GM12878 (cell line): ENCODE data around the gene DHRS7B.

Experiments
- HCFC1 ChIP-seq: fragments of 150-350 bp; IDR thresholded peaks from 2 replicates; pipeline ENCODE4 v1.6.1; 2014; ENCODE audit warnings: low read length
- ZZZ3 ChIP-seq: IDR thresholded peaks from 2 replicates; pipeline ENCODE4 v1.6.1; 2011; ENCODE audit warnings: low read depth; ENCODE audit not compliant: control insufficient read depth, insufficient read length
- TF ChIP-seq, protein P1 (sequence below): fragments of 450-650 bp; IDR thresholded peaks from 2 replicates; pipeline ENCODE4 v1.6.1; 2016; ENCODE audit warnings: mild to moderate bottlenecking
- TF ChIP-seq, protein P2 (sequence below): IDR thresholded peaks from 2 replicates; pipeline ENCODE4 v1.6.1; 2012; ENCODE audit warnings: low read depth, low read length, improper control_type of control experiment

DNA sequence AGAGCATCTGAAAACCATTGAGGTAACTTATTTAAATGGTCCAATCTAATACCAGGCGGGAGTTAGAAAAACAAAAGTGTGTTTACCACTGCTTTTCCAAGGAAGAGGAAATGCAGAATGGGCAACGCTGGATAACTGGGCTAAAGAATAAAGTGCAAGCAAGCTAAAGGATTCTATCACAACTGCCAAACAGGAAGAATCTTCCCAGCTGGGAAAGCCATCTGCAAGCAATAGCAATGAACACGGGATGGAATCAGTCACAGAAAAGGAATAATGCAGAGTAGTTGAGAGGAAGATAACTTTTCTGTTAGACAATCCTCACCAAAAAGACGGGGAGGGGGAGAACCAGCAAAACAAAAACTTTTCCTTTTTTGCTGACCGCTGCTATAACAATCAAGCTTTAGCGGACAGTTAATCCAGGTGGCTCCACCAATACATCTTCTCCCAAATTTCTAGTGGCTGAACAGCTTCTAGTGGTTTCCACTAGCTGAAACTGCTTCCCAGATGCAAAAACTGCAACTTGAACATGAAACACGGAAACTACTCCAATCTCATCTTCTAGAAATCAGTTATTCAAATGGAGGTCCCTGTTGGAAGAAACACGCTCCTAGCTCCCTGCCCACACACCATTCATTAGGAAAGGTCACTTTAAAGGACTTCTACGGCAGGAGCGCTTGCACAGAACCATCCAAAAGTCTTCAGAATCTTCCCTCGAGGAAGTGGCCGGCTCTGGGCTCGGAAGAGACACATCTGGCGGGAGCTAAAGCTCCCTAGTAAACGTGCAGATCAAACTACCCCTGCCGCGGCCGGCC, 86.3 kb downstream of the DHRS7B start:
- no peak for TF ChIP-seq HCFC1
- TF ChIP-seq, protein P1, sequence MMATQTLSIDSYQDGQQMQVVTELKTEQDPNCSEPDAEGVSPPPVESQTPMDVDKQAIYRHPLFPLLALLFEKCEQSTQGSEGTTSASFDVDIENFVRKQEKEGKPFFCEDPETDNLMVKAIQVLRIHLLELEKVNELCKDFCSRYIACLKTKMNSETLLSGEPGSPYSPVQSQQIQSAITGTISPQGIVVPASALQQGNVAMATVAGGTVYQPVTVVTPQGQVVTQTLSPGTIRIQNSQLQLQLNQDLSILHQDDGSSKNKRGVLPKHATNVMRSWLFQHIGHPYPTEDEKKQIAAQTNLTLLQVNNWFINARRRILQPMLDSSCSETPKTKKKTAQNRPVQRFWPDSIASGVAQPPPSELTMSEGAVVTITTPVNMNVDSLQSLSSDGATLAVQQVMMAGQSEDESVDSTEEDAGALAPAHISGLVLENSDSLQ = no peak
- TF ChIP-seq, protein P2, sequence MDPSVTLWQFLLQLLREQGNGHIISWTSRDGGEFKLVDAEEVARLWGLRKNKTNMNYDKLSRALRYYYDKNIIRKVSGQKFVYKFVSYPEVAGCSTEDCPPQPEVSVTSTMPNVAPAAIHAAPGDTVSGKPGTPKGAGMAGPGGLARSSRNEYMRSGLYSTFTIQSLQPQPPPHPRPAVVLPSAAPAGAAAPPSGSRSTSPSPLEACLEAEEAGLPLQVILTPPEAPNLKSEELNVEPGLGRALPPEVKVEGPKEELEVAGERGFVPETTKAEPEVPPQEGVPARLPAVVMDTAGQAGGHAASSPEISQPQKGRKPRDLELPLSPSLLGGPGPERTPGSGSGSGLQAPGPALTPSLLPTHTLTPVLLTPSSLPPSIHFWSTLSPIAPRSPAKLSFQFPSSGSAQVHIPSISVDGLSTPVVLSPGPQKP = no peak
- TF ChIP-seq ZZZ3 = no peak
